HFF-Myc (cell line): ENCODE results near the gene RB1.

Experiments used
- DNase-seq: peaks from one replicate; pipeline ENCODE4 v3.0.0-alpha.2; 2011; ENCODE audit warnings: low read depth; ENCODE audit errors: extremely low read depth
- H3K4me3 ChIP-seq: replicated peaks from 2 replicates; pipeline ENCODE4 v1.5.1; 2011; ENCODE audit warnings: low read depth, mild to moderate bottlenecking, control low read depth, low read length
- CTCF ChIP-seq: IDR thresholded peaks from 2 replicates; pipeline ENCODE4 v1.5.1; 2012; ENCODE audit warnings: mild to moderate bottlenecking, low read depth, low read length, control low read depth; ENCODE audit errors: missing control alignments

RB1 gene

GRCh38 chr13:48303359-48304142 lies at the start of gene RB1:
Gene RB1, plus strand, starts transcription at chr13:48303751. Its CDS starts 162 bp downstream, at chr13:48303913.
- peak; percentile 64 for DNase-seq
- peak within 1 kb of the TSS; percentile 82 for H3K4me3 ChIP-seq
- no peak for TF ChIP-seq CTCF

- H3K4me3 ChIP-seq, result no peak overlapping the region
- TF ChIP-seq CTCF, result no peak
- DNase-seq, result no peak
Measured at GRCh38 chr13:48253849-48254248, 49.7 kb upstream of the RB1 start.

GRCh38 chr13:48255090-48255489 lies 48.5 kb upstream of the RB1 start:
- DNase-seq, result no peak
- H3K4me3 ChIP-seq, result no peak overlapping the region
- TF ChIP-seq CTCF, result no peak

- no peak for DNase-seq
- no peak overlapping the region for H3K4me3 ChIP-seq
- no peak for TF ChIP-seq CTCF
Measured at GRCh38 chr13:48255954-48256353, 47.6 kb upstream of the RB1 start.

GRCh38 chr13:48258002-48258401 lies 45.5 kb upstream of the RB1 start:
- no peak for TF ChIP-seq CTCF
- no peak overlapping the region for H3K4me3 ChIP-seq
- no peak for DNase-seq

GRCh38 chr13:48258430-48258829 lies 45.1 kb upstream of the RB1 start:
- H3K4me3 ChIP-seq, result no peak overlapping the region
- TF ChIP-seq CTCF, result no peak
- DNase-seq, result no peak

- TF ChIP-seq CTCF, result no peak
- no peak overlapping the region for H3K4me3 ChIP-seq
- DNase-seq, result no peak
Measured at GRCh38 chr13:48260970-48261369, 42.6 kb upstream of the RB1 start.
